ENCODE data around the gene PCDHGC5. TPM values are rescaled to one million over a fixed set of nuclear protein-coding genes. Genes with fewer than 3 reads are reported as not detected.

Gene PCDHGC5
- total and polyA plus RNA-seq, 2 donors (not counting 1 experiment from before 2014, with no cell fraction given), result 0.10 to 0.67 TPM

DNA sequence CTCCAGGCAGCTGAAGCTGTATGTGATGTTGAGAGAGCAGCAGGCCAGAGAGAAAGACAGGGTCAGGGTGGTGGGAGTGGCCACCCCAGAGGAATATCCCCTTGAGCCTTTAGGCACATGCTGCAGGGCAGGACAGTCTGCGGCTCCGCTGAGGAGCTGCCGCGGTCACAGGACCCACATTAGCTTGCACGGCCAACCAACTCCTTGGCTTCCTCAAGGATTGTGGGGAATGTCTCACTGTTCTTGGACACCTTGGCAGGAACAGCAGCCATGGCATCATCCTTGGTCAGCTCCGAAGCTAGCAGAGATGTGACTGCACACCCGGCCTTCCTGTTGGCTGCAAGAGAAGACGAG is 27.8 kb downstream of the PCDHGC5 start:
- H3K27ac ChIP-seq (ENCODE audit: low read length in 2 of 2), result no peak overlapping the region
- H3K4me1 ChIP-seq (ENCODE audit: control insufficient read depth in 2 of 2, insufficient read depth in 2 of 2, low read length in 2 of 2), result peaks cover 27 to 47% of the 10 kb centered on the region in 2 donors
- no peak overlapping the region for H3K4me3 ChIP-seq (ENCODE audit: control extremely low read depth in 1 of 5, extremely low read depth in 1 of 5, insufficient read depth in 1 of 5, low read depth in 2 of 5, low read length in 4 of 5)
- ATAC-seq (ENCODE audit: low read depth) (no peak), DNase-seq (no peak)
- 97% methylated on average over 7 of the region's 8 CpGs for WGBS (ENCODE audit: insufficient coverage)
- Mint-ChIP-seq H3K4me1 (peaks cover 43% of the 10 kb centered on the region), H3K27ac (no peak overlapping the region), H3K27me3 (no peaks in the 10 kb centered on the region), H3K4me3 (no peak overlapping the region), H3K9me3 (ENCODE audit: insufficient read depth) (no peaks in the 10 kb centered on the region)
- TF ChIP-seq CTCF (IDR thresholded peaks at IDR 0.05), result no peak
- no peak for TF ChIP-seq EZH2 (IDR thresholded peaks at IDR 0.05; ENCODE audit: borderline replicate concordance, insufficient read depth, low read depth, low read length, poor library complexity, severe bottlenecking)
- no peaks in the 10 kb centered on the region for H3K79me2 ChIP-seq (ENCODE audit: control insufficient read depth, insufficient read depth, low read length)
- H3K36me3 ChIP-seq (replicated peaks in 1 of 2; ENCODE audit: control extremely low read depth in 1 of 2, control insufficient read depth in 1 of 2, extremely low read depth in 1 of 2, insufficient read depth in 2 of 2, low read length in 1 of 2), result peaks cover 0 to 67% of the 10 kb centered on the region in 2 experiments
- H3K27me3 ChIP-seq (replicated peaks in 1 of 4; ENCODE audit: control extremely low read depth in 1 of 4, control insufficient read depth in 3 of 4, insufficient read depth in 4 of 4, low read length in 3 of 4), result no peaks in the 10 kb centered on the region
- CTCF ChIA-PET, result interaction anchor here (6.4 to 12.8 kb wide), 2 partner anchors 8 to 40 kb away, joined by 37 to 176 read pairs; partner anchors contain the start of gene PCDHGC3
- POLR2A ChIA-PET, result no interaction called here
- intact Hi-C loops (cut with micrococcal nuclease), result no loop called here
- no peak overlapping the region for H3K9ac ChIP-seq (ENCODE audit: low read length)
- H2AFZ ChIP-seq (ENCODE audit: insufficient read depth, low read depth, low read length, poor library complexity, severe bottlenecking), result no peak overlapping the region
- no peak overlapping the region for H3K4me2 ChIP-seq (replicated peaks; ENCODE audit: low read depth, low read length, poor library complexity, severe bottlenecking)
- H3K9me3 ChIP-seq (ENCODE audit: control extremely low read depth in 1 of 3, control insufficient read depth in 2 of 3, insufficient read depth in 1 of 3, low read length in 2 of 3), result peaks cover 0 to 8% (median 0%) of the 10 kb centered on the region in 3 donors
- peaks cover 10% of the 10 kb centered on the region for H4K20me1 ChIP-seq (ENCODE audit: control insufficient read depth, insufficient read depth, low read length, poor library complexity, severe bottlenecking)

- Mint-ChIP-seq H3K9me3 (ENCODE audit: insufficient read depth) (no peaks in the 10 kb centered on the region), H3K27ac (no peak overlapping the region), H3K4me3 (no peak overlapping the region), H3K4me1 (peaks cover 39% of the 10 kb centered on the region), H3K27me3 (no peaks in the 10 kb centered on the region)
- Histone ChIP-seq H2AFZ (ENCODE audit: insufficient read depth, low read depth, low read length, poor library complexity, severe bottlenecking) (no peak overlapping the region), H3K4me3 (ENCODE audit: control extremely low read depth in 1 of 5, extremely low read depth in 1 of 5, insufficient read depth in 1 of 5, low read depth in 2 of 5, low read length in 4 of 5) (no peak overlapping the region), H3K36me3 (replicated peaks in 1 of 2; ENCODE audit: control extremely low read depth in 1 of 2, control insufficient read depth in 1 of 2, extremely low read depth in 1 of 2, insufficient read depth in 2 of 2, low read length in 1 of 2) (peaks cover 2 to 74% of the 10 kb centered on the region in 2 experiments), H3K27ac (ENCODE audit: low read length in 2 of 2) (no peak overlapping the region), H3K79me2 (ENCODE audit: control insufficient read depth, insufficient read depth, low read length) (no peaks in the 10 kb centered on the region), H3K4me1 (ENCODE audit: control insufficient read depth in 2 of 2, insufficient read depth in 2 of 2, low read length in 2 of 2) (peaks cover 22 to 43% of the 10 kb centered on the region in 2 donors), H3K9me3 (ENCODE audit: control extremely low read depth in 1 of 3, control insufficient read depth in 2 of 3, insufficient read depth in 1 of 3, low read length in 2 of 3) (peaks cover 0 to 4% (median 0%) of the 10 kb centered on the region in 3 donors), H4K20me1 (ENCODE audit: control insufficient read depth, insufficient read depth, low read length, poor library complexity, severe bottlenecking) (peaks cover 10% of the 10 kb centered on the region), H3K27me3 (replicated peaks in 1 of 4; ENCODE audit: control extremely low read depth in 1 of 4, control insufficient read depth in 3 of 4, insufficient read depth in 4 of 4, low read length in 3 of 4) (no peaks in the 10 kb centered on the region), H3K9ac (ENCODE audit: low read length) (no peak overlapping the region), H3K4me2 (replicated peaks; ENCODE audit: low read depth, low read length, poor library complexity, severe bottlenecking) (no peak overlapping the region)
- 100% methylated on average over 1 of the region's 8 CpGs for WGBS (ENCODE audit: insufficient coverage)
- intact Hi-C loops (cut with micrococcal nuclease), result no loop called here
- ChIA-PET CTCF (interaction anchor here (12.8 kb wide), 1 partner anchor 7 kb away, joined by 176 read pairs; no protein-coding TSS in a partner anchor), POLR2A (no interaction called here)
- ATAC-seq (ENCODE audit: low read depth), result no peak
- no peak for DNase-seq
- TF ChIP-seq CTCF (IDR thresholded peaks at IDR 0.05) (no peak), EZH2 (IDR thresholded peaks at IDR 0.05; ENCODE audit: borderline replicate concordance, insufficient read depth, low read depth, low read length, poor library complexity, severe bottlenecking) (no peak)
These were observed 28.4 kb downstream of the PCDHGC5 start for GRCh38 chr5:141517312-141517711.
